NK-92 (cell line): Measurements from ENCODE around the gene NEU1.
"Not testable (repeated sequence)": the region's sequence is repeated elsewhere in the genome, so short reads cannot be mapped to it uniquely, and the experiment has no call there.

Experiments
- DNase-seq: peaks from one replicate; lab custom pipeline; 2025; ENCODE audit not compliant: unreplicated experiment; lab: John Stamatoyannopoulos, UW

The NEU1 gene

DNA sequence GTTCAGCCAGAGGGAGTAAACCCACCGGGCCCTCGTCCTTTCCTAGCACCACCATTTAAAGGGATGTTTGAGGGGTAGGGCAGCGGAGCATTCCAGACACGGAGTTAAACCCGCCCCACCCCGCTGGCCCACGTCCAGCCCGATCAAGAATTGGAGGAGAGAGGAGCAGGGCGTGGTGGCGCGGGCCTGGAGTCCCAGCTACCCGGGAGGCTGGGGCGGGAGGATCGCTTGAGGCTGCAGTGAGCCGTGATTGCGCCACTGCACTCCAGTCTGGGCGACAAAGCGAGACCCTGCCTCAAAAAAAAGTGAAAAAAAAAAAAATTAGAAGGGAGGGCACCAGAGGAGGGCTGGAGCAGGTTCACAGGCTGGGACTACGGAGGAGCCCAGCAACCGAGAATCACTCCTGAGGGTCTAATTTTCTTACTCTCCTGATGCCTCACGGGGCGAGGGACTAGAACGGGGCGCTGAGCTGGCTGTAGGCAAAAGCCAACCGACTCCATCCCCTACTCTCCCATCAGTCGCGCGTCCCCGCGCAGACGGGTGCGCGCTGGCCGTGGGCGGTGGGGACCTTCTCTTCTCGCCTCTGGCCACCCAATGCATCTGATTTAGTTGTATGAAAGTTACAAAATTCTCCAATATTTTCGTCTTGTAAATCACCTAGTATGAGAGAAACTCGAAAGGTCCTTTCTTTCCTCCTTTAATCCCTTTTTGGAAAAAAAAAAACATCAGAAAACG lies 41.2 kb downstream of the NEU1 start:
- no peak for DNase-seq

GRCh38 chr6:31820399-31820798 lies 42.2 kb downstream of the NEU1 start:
- not testable (repeated sequence) for DNase-seq

DNA sequence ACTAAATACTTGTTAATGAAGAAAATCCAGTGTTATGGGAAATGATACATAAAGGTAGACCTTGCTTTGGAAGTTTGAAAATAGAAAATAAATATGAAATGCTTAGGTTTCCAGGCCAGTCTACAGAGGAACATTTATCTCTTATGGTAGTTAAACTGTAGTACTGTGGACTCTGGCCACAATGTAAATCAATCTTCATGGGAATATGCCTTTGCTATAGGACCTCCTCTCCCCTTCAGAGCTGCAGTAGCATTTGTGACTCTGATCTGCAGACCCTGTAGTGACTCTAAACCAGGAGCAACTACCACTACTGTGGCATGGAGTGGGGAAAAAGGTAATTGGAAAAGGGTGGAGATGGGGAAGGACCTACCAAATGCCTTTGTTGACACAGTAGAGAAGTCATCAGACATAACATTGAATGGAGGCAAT lies 42.7 kb downstream of the NEU1 start:
- DNase-seq = no peak

DNA sequence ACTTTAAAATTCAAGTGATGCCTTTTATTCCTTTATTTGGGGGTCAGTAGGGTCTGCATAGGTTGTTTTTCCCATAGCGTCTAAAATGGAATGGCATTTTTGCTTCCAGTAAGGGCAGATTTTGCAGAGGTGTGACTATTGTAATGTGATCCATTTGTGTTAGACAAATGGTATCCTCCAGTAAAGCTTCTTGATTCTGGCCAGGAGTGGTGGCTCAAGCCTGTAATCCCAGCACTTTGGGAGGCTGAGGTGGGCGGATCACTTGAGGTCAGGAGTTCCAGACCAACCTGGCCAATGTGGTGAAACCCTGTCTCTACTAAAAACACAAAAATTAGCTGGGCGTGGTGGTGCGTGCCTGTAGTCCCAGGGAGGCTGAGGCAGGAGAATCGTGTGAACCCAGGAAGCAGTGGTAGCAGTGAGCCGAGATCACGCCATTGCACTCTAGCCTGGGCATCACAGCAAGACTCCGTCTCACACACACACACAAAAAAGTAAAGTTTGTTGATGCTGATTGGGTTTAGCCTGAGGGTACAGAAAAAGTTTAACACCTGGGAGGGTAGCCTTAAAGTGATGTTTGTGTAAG lies 44.6 kb downstream of the NEU1 start:
- not testable (repeated sequence) for DNase-seq

- not testable (repeated sequence) for DNase-seq
These were observed 45.3 kb downstream of the NEU1 start for GRCh38 chr6:31817133-31817928.

- no peak for DNase-seq
These were observed 47.4 kb downstream of the NEU1 start, which contains the start of the genes HSPA1A and HSPA1L for GRCh38 chr6:31815025-31815838. TSS of gene HSPA1A (plus strand) at chr6:31815543. CDS start at chr6:31815757, 214 bp downstream. TSS of gene HSPA1L (minus strand) at chr6:31815283. CDS start at chr6:31811972, 3,311 bp downstream.

GRCh38 chr6:31814677-31815024 lies 48.0 kb downstream of the NEU1 start:
- no peak for DNase-seq

DNA sequence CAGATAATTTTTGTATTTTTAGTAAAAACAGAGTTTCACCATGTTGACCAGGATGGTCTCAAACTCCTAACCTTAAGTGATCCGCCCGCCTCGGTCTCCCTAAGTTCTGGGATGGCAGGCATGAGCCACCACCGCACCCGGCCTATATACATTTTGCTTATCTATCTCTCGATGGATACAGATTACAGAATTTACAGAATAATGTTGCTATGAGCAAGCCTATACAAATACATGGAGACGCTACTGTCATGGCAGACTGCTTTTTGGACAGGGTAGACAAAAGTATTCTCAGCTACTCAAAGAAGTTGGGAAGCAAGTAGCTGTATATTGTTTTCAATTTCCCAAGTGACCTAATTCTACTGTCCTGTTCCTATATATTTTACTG lies 49.2 kb downstream of the NEU1 start:
- DNase-seq = no peak

DNA sequence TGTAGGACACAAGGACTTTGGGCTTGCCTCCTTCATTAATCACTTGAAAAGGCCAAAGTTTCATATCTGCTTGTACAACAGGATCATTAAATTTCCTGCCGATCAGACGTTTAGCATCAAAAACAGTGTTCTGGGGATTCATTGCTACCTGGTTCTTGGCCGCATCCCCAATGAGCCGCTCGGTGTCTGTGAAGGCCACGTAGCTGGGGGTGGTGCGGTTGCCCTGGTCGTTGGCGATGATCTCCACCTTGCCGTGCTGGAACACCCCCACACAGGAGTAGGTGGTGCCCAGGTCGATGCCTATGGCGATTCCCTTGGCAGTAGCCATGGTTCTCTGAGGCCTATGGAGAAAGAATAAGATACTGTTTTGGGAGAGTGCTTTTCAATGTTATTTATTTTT lies 51.0 kb downstream of the NEU1 start:
- DNase-seq = no peak

GRCh38 chr6:31808599-31808998 lies 54.0 kb downstream of the NEU1 start:
- not testable (repeated sequence) for DNase-seq
